ENCODE results near the gene TEAD3. TPM values are rescaled to one million over a fixed set of nuclear protein-coding genes. Genes with fewer than 3 reads are reported as not detected.

Gene TEAD3
- total and polyA plus RNA-seq, 12 donors, result 27.9 to 54.4 (median 34.4) TPM

DNA sequence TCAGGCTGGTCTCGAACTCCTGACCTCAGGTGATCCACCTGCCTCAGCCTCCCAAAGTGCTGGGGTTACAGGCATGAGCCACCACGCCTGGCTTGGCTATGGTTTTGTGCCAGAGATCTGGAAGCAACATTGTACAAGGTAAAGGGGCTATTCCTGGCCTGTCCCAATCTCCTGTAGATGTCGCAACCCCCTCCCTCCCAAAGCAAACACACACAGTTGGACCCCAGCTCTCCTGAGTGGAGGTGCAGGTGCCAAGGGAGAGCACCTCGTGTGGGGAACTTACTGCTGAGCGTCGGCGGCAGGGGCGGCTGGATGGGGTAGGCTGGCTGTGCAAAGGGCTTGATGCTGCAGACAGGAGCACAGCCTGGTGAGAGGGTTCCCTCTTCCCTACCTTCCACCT, 19.9 kb downstream of the TEAD3 start:
- no peak for DNase-seq
- WGBS, 2 donors, result 84 to 86% methylated on average over 8 of the region's 8 CpGs
- TF ChIP-seq, protein P1, sequence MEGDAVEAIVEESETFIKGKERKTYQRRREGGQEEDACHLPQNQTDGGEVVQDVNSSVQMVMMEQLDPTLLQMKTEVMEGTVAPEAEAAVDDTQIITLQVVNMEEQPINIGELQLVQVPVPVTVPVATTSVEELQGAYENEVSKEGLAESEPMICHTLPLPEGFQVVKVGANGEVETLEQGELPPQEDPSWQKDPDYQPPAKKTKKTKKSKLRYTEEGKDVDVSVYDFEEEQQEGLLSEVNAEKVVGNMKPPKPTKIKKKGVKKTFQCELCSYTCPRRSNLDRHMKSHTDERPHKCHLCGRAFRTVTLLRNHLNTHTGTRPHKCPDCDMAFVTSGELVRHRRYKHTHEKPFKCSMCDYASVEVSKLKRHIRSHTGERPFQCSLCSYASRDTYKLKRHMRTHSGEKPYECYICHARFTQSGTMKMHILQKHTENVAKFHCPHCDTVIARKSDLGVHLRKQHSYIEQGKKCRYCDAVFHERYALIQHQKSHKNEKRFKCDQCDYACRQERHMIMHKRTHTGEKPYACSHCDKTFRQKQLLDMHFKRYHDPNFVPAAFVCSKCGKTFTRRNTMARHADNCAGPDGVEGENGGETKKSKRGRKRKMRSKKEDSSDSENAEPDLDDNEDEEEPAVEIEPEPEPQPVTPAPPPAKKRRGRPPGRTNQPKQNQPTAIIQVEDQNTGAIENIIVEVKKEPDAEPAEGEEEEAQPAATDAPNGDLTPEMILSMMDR (IDR thresholded peaks at IDR 0.05), result no peak

DNA sequence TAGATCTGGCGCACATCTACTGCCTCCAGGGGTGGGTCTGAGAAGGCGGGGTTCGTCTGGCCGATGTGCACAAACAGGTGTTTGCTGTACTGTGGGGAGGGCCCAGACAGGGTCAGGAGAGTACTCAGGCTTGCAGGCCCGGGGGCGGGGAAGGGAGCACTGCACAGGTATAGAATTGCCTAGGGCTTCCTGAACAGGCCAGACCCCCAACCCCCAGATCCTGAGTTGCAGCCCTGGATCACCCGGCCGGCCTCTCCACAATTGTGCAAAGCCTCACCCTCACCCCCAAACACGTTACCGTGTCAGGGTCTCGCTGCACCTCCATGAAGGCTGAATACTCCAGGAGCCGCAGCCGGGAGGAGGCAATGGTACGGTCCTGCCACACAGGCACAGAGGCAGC, 20.9 kb downstream of the TEAD3 start:
- DNase-seq (no peak), ATAC-seq (no peak)
- intact Hi-C loops (cut with DNase I), result no loop called here
- no peaks in the 10 kb centered on the region for H3K27me3 ChIP-seq
- no peak overlapping the region for H3K27ac ChIP-seq
- no peaks in the 10 kb centered on the region for H3K9me3 ChIP-seq
- H3K4me1 ChIP-seq, result peaks cover 0 to 21% (median 14%) of the 10 kb centered on the region in 9 donors
- TF ChIP-seq, protein P1 (IDR thresholded peaks at IDR 0.05), result no peak
- peaks cover 0 to 89% (median 43%) of the 10 kb centered on the region in 9 donors for H3K36me3 ChIP-seq
- WGBS, 2 donors, result 89 to 90% methylated on average over 14 of the region's 14 CpGs
- H3K4me3 ChIP-seq, result no peak overlapping the region

More for the DNA sequence above, 19.9 kb downstream of the TEAD3 start:
- H3K36me3 ChIP-seq, result peaks cover 0 to 89% (median 33%) of the 10 kb centered on the region in 9 donors
- no peak overlapping the region for H3K4me3 ChIP-seq
- intact Hi-C loops (cut with DNase I), result no loop called here
- H3K4me1 ChIP-seq, result peaks cover 0 to 27% (median 5%) of the 10 kb centered on the region in 9 donors
- ATAC-seq, result no peak
- no peak overlapping the region for H3K27ac ChIP-seq
- no peaks in the 10 kb centered on the region for H3K9me3 ChIP-seq
- no peaks in the 10 kb centered on the region for H3K27me3 ChIP-seq

DNA sequence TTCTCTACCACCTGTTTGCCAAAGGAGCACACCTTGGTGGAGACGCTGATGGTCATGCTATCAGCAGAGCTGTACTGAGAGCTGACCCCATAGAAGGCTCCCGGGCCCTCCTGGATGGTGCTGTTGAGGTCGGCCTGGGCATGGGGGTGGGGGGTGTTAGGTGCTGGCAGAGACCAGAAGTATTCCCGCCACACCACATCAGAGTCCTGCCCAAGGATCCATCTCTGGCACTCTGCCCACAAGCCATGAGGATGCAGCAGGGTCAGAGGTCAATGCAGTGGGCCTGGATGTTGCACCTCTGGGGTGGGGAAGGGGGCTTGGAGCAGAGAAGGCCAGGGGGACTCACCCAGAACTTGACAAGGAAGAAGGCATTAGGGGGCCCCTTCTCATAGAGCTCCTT, 21.3 kb downstream of the TEAD3 start:
- ATAC-seq, result peak in 1 of 8 donors; percentile 6
- no peaks in the 10 kb centered on the region for H3K27me3 ChIP-seq
- 86 to 87% methylated on average over 4 of the region's 4 CpGs for WGBS, 2 donors
- peaks cover 0 to 20% (median 14%) of the 10 kb centered on the region in 9 donors for H3K4me1 ChIP-seq
- H3K36me3 ChIP-seq, result peaks cover 0 to 94% (median 45%) of the 10 kb centered on the region in 9 donors
- intact Hi-C loops (cut with DNase I), result no loop called here
- no peak overlapping the region for H3K4me3 ChIP-seq
- TF ChIP-seq, protein P1 (IDR thresholded peaks at IDR 0.05), result no peak
- no peak for DNase-seq
- no peak overlapping the region for H3K27ac ChIP-seq
- no peaks in the 10 kb centered on the region for H3K9me3 ChIP-seq

DNA sequence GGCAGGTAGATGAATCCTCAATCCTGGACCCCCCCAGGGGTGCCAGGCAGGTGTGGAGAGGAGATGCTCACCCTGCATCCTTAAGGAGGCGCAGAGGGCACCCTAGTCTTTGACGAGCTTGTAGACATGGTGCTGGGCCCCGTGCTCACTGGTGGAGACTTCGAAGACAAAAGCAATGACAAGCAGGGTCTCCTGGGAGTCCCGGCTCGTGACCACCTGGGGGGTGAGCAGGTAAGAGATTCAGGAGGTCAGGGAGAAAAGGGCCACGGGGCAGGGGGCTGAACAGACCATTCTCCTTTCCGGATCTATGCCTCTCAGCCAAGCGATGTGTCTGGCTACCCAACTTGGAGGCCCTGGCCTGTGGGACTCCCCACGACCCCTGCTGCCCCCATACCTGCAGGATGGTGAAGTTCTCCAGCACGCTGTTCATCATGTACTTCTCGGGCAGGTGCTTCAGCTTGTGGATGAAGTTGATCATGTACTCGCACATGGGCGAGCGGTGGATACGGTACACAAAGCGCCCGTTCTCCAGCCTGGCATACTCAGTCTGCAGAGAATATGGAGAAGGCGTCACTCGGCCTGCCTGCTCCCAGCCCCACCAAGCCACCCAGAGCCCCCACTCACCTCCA, 21.8 kb downstream of the TEAD3 start:
- H3K27ac ChIP-seq, result no peak overlapping the region

More for the DNA sequence above, 21.8 kb downstream of the TEAD3 start:
- Histone ChIP-seq H3K9me3 (no peaks in the 10 kb centered on the region), H3K36me3 (peaks cover 0 to 96% (median 45%) of the 10 kb centered on the region in 9 donors), H3K4me3 (no peak overlapping the region), H3K27me3 (no peaks in the 10 kb centered on the region), H3K4me1 (peaks cover 0 to 25% (median 19%) of the 10 kb centered on the region in 9 donors)
- TF ChIP-seq, protein P1 (IDR thresholded peaks at IDR 0.05), result no peak
- intact Hi-C loops (cut with DNase I), result no loop called here
- WGBS, 2 donors, result 91 to 93% methylated on average over 20 of the region's 20 CpGs
- DNase-seq, result no peak
- no peak for ATAC-seq

Measured in heart right ventricle (tissue), 16 donors.